HG02870 (cell line): ENCODE results near the gene C2orf42.
"Not testable (repeated sequence)": the region's sequence is repeated elsewhere in the genome, so short reads cannot be mapped to it uniquely, and the experiment has no call there.

ENCODE experiments used
- ATAC-seq: cut with Tn5 transposase; IDR thresholded peaks from one replicate; pipeline ENCODE4 v1.9.1; 2021; ENCODE audit warnings: mild to moderate bottlenecking, moderate library complexity; ENCODE audit not compliant: unreplicated experiment

Gene C2orf42

GRCh38 chr2:70181363-70181956, 9.4 kb downstream of the C2orf42 start:
- ATAC-seq: peak; percentile 88

GRCh38 chr2:70173520-70173919, 17.3 kb downstream of the C2orf42 start:
- no peak for ATAC-seq

- not testable (repeated sequence) for ATAC-seq
These were observed 21.1 kb downstream of the C2orf42 start for GRCh38 chr2:70169654-70170245.

- ATAC-seq: peak; percentile 66
These were observed 29.7 kb downstream of the C2orf42 start for GRCh38 chr2:70161069-70161534.

GRCh38 chr2:70160545-70160944, 30.3 kb downstream of the C2orf42 start:
- no peak for ATAC-seq

- ATAC-seq: not testable (repeated sequence)
These were observed 41.6 kb downstream of the C2orf42 start for GRCh38 chr2:70149130-70149686.

- ATAC-seq: not testable (repeated sequence)
These were observed 42.5 kb downstream of the C2orf42 start for GRCh38 chr2:70148211-70148760.

- peak; percentile 26 for ATAC-seq
These were observed 44.7 kb downstream of the C2orf42 start for GRCh38 chr2:70145851-70146739.

- ATAC-seq: no peak
These were observed 45.7 kb downstream of the C2orf42 start for GRCh38 chr2:70145144-70145490.

GRCh38 chr2:70144443-70145143, 46.2 kb downstream of the C2orf42 start:
- ATAC-seq: no peak

- ATAC-seq: no peak
These were observed 47.3 kb downstream of the C2orf42 start for GRCh38 chr2:70143314-70144150.

- ATAC-seq: peak; percentile 65
These were observed 48.1 kb downstream of the C2orf42 start for GRCh38 chr2:70142590-70143313.

- ATAC-seq: peak; percentile 26
These were observed 48.8 kb downstream of the C2orf42 start for GRCh38 chr2:70141902-70142589.

- peak; percentile 36 for ATAC-seq
These were observed 49.5 kb downstream of the C2orf42 start for GRCh38 chr2:70141212-70141901.

- ATAC-seq: no peak
These were observed 50.0 kb downstream of the C2orf42 start for GRCh38 chr2:70140791-70141211.

- not testable (repeated sequence) for ATAC-seq
These were observed 56.4 kb downstream of the C2orf42 start for GRCh38 chr2:70134323-70134983.
